C4-2B (cell line): ENCODE measurements around the gene CEP83.

Source experiments
- ZFX ChIP-seq: fragments of 450-650 bp; IDR thresholded peaks from 2 replicates; pipeline ENCODE4 v1.6.1; 2017
- TF ChIP-seq, protein P1 (sequence below): fragments of 450-650 bp; conservative IDR thresholded peaks from 2 replicates; pipeline ENCODE4 v1.5.1; 2017; ENCODE audit warnings: mild to moderate bottlenecking

DNA sequence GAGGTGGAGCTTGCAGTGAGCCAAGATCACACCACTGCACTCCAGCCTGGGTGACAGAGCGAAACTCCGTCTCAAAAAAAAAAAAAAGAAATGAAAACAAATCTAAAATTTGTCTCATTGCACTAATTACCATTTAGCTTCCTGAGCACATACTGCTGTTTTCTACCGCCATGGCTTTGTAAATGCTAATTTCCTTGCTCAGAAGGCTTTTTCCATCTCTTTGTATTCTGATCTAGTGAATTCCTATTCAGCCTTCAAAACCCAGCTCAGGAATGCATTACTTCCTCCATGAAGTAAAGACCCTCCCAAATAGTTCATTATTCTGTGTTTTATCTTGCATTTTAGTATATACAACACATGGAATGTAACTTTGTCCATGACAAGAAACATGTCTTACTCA is 33.6 kb downstream of the CEP83 start:
- TF ChIP-seq, protein P1, sequence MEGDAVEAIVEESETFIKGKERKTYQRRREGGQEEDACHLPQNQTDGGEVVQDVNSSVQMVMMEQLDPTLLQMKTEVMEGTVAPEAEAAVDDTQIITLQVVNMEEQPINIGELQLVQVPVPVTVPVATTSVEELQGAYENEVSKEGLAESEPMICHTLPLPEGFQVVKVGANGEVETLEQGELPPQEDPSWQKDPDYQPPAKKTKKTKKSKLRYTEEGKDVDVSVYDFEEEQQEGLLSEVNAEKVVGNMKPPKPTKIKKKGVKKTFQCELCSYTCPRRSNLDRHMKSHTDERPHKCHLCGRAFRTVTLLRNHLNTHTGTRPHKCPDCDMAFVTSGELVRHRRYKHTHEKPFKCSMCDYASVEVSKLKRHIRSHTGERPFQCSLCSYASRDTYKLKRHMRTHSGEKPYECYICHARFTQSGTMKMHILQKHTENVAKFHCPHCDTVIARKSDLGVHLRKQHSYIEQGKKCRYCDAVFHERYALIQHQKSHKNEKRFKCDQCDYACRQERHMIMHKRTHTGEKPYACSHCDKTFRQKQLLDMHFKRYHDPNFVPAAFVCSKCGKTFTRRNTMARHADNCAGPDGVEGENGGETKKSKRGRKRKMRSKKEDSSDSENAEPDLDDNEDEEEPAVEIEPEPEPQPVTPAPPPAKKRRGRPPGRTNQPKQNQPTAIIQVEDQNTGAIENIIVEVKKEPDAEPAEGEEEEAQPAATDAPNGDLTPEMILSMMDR = no peak
- TF ChIP-seq ZFX = no peak
